HepG2 (cell line): Measurements from ENCODE around the gene TTC39C. TPM values are rescaled to one million over a fixed set of nuclear protein-coding genes. Genes with fewer than 3 reads are reported as not detected.
A peak's percentile ranks its signal among the peaks of the same experiment; 100 is the strongest.

Experiments
- AHR ChIP-seq: IDR thresholded peaks from 2 replicates; pipeline ENCODE4 v1.6.1; 2018; ENCODE audit warnings: missing genetic modification reagents, missing compliant biosample characterization
- DMAP1 ChIP-seq: IDR thresholded peaks from 2 replicates; pipeline ENCODE4 v1.6.1; 2016
- E2F2 ChIP-seq: sonication (generic); formaldehyde crosslinking; IDR thresholded peaks from 2 replicates; pipeline ENCODE4 v1.4.0; 2020; ENCODE audit warnings: missing genetic modification reagents, borderline replicate concordance
- HNF4G ChIP-seq, 2 experiments: sonication (generic) in 1 of 2; formaldehyde crosslinking in 1 of 2; IDR thresholded peaks; 2 replicates each; pipeline versions ENCODE4 v1.4.0 to v1.6.1; 2011 to 2020; ENCODE audit warnings: borderline replicate concordance in 2 of 2, low read depth in 2 of 2, mild to moderate bottlenecking in 2 of 2, low read length in 1 of 2, missing genetic modification reagents in 1 of 2, moderate library complexity in 1 of 2
- HNRNPH1 ChIP-seq: fragments of 200-400 bp; formaldehyde crosslinking; optimal IDR thresholded peaks from 2 replicates; pipeline ENCODE3; 2017; ENCODE audit warnings: mild to moderate bottlenecking, low read depth, low read length
- KDM4B ChIP-seq: sonication (generic); formaldehyde crosslinking; IDR thresholded peaks from 2 replicates; pipeline ENCODE4 v1.4.0; 2020; ENCODE audit warnings: missing genetic modification reagents
- KDM5A ChIP-seq: fragments of 200-600 bp; sonication (generic); IDR thresholded peaks from 2 replicates; pipeline ENCODE4 v1.7.0; 2018; ENCODE audit warnings: antibody characterized with exemption, mild to moderate bottlenecking, low read length, borderline replicate concordance
- PHF8 ChIP-seq: sonication (generic); formaldehyde crosslinking; IDR thresholded peaks from 2 replicates; pipeline ENCODE4 v1.5.0; 2020; ENCODE audit warnings: missing genetic modification reagents
- POLR2G ChIP-seq: fragments of 200-400 bp; formaldehyde crosslinking; IDR thresholded peaks from 2 replicates; pipeline ENCODE4 v1.6.1; 2018; ENCODE audit warnings: mild to moderate bottlenecking, low read depth, low read length, moderate library complexity
- REL ChIP-seq: sonication (generic); formaldehyde crosslinking; conservative IDR thresholded peaks from 2 replicates; pipeline ENCODE4 v1.8.0; 2022; ENCODE audit warnings: mild to moderate bottlenecking, missing genetic modification reagents, moderate library complexity
- SALL1 ChIP-seq: sonication (generic); formaldehyde crosslinking; IDR thresholded peaks from 2 replicates; pipeline ENCODE4 v1.8.0; 2022; ENCODE audit warnings: mild to moderate bottlenecking, missing genetic modification reagents
- SMARCE1 ChIP-seq: fragments of 450-650 bp; IDR thresholded peaks from 2 replicates; pipeline ENCODE4 v1.6.1; 2017; ENCODE audit warnings: borderline replicate concordance
- TRIM22 ChIP-seq: fragments of 450-650 bp; IDR thresholded peaks from 2 replicates; pipeline ENCODE4 v1.6.1; 2017
- ZIK1 ChIP-seq: sonication (generic); formaldehyde crosslinking; IDR thresholded peaks from 2 replicates; pipeline ENCODE4 v1.5.0; 2020; ENCODE audit warnings: mild to moderate bottlenecking, low read depth, missing genetic modification reagents, borderline replicate concordance
- ZNF282 ChIP-seq: fragments of 450-650 bp; IDR thresholded peaks from 2 replicates; pipeline ENCODE4 v1.6.1; 2018; ENCODE audit not compliant: partially characterized antibody
- ZNF605 ChIP-seq: sonication (generic); formaldehyde crosslinking; IDR thresholded peaks from 2 replicates; pipeline ENCODE4 v1.8.0; 2022; ENCODE audit warnings: mild to moderate bottlenecking, missing genetic modification reagents
- ZNF749 ChIP-seq: sonication (generic); formaldehyde crosslinking; IDR thresholded peaks from 2 replicates; pipeline ENCODE4 v1.8.0; 2022; ENCODE audit warnings: mild to moderate bottlenecking, missing genetic modification reagents, moderate library complexity, borderline replicate concordance
- ZNF790 ChIP-seq: sonication (generic); formaldehyde crosslinking; IDR thresholded peaks from 2 replicates; pipeline ENCODE4 v1.8.0; 2022; ENCODE audit warnings: missing genetic modification reagents, mild to moderate bottlenecking, borderline replicate concordance
- ZNF879 ChIP-seq: sonication (generic); formaldehyde crosslinking; IDR thresholded peaks from 2 replicates; pipeline ENCODE4 v1.8.1; 2023; ENCODE audit warnings: missing genetic modification reagents
- polyA plus RNA-seq, 8 experiments: library from polyadenylated mRNA; depleted of rRNA in 3 of 8; stranded (reverse) in 7 of 8; unstranded in 1 of 8; fragments of >200 nt; fragmentation: Illumina TruSeq in 4 of 8; extraction: Trizol in 4 of 8; gene quantifications; 2 replicates each; pipeline versions ENCODE4 v1.2.1 to v1.2.3, GENCODE V29; 2011 to 2016; ENCODE audit warnings: low read depth in 4 of 8, missing spikeins in 1 of 8, mixed read lengths in 1 of 8; ENCODE audit not compliant: insufficient read depth in 1 of 8
- total RNA-seq, 5 experiments: library from RNA; depleted of rRNA; stranded (reverse); fragments of >200 nt; fragmentation: Illumina TruSeq; extraction: Trizol; gene quantifications; 2 replicates each; pipeline ENCODE4 v1.2.3, GENCODE V29; 2016; ENCODE audit warnings: low read depth in 1 of 5
- TF ChIP-seq, protein P1 (sequence below): sonication (generic); formaldehyde crosslinking; IDR thresholded peaks from 2 replicates; pipeline ENCODE4 v1.4.0; 2020; ENCODE audit warnings: missing genetic modification reagents; ENCODE audit errors: not compliant biosample characterization
- TF ChIP-seq, protein P2 (sequence below), 2 experiments: IDR thresholded peaks; 2 replicates each; pipeline ENCODE4 v1.6.1; 2011 to 2012; ENCODE audit warnings: low read length in 2 of 2, borderline replicate concordance in 1 of 2, low read depth in 1 of 2, mild to moderate bottlenecking in 1 of 2, moderate library complexity in 1 of 2
- TF ChIP-seq, protein P3 (sequence below): sonication (generic); formaldehyde crosslinking; IDR thresholded peaks from 2 replicates; pipeline ENCODE4 v1.4.0; 2020; ENCODE audit warnings: missing genetic modification reagents

TTC39C gene
- total and polyA plus RNA-seq, 2 of the 13 experiments (the other 11 are each of a cell fraction or from before 2014, with no cell fraction given), result 19.1 to 25.9 TPM

DNA sequence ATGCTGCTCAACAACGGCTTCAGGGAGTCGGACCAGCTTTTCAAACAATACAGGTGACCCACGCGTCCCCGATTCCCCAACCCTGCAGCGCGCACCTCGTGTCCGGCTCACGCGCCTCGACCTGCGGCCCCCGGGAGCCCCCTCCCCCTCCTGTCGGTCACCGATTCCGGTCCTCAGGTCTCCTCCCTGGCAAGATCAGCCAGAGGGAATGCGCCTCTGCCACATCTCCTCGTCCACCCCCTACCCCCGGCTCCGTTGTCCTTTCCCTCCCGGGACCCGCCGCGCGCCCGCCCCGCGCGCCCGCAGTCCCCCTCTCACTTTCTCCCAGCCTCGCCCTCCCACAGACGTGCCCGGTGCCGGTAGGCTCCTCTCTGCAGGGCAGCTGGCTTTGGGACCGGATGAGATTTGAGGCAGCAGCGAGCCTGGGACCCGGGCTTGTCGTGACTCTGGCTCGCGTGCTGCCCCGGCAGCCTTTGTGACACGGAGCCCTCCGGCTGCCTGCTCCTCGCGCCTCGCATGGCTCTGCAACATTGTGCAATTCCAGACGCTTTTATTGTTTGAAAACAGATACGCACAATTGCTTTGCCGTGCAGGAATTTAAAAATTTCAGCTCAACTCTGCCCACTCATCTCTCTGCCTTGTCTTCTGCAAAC, 558 bp downstream of the TTC39C start (continued):
- TF ChIP-seq ZNF749 (CRISPR knock-in tag), result 0 out of 2 replicates have a peak, but pooled peaks have one; percentile 43
- no peak for TF ChIP-seq ZNF790 (CRISPR knock-in tag)
- TF ChIP-seq KDM5A, result no peak
- no peak for TF ChIP-seq AHR (CRISPR knock-in tag)
- peak; percentile 61 for TF ChIP-seq ZNF605 (CRISPR knock-in tag)
- TF ChIP-seq SMARCE1, result no peak
- TF ChIP-seq HNRNPH1, result no peak
- TF ChIP-seq TRIM22, result no peak
- TF ChIP-seq SALL1 (CRISPR knock-in tag), result peak; percentile 58
- no peak; the same call in 1 of the 2 replicates for TF ChIP-seq DMAP1
- no peak for TF ChIP-seq ZNF879 (CRISPR knock-in tag)
- TF ChIP-seq, protein P1, sequence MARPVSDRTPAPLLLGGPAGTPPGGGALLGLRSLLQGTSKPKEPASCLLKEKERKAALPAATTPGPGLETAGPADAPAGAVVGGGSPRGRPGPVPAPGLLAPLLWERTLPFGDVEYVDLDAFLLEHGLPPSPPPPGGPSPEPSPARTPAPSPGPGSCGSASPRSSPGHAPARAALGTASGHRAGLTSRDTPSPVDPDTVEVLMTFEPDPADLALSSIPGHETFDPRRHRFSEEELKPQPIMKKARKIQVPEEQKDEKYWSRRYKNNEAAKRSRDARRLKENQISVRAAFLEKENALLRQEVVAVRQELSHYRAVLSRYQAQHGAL (CRISPR knock-in tag), result no peak
- no peak for TF ChIP-seq KDM4B (CRISPR knock-in tag)
- no peak for TF ChIP-seq POLR2G
- TF ChIP-seq, protein P2, sequence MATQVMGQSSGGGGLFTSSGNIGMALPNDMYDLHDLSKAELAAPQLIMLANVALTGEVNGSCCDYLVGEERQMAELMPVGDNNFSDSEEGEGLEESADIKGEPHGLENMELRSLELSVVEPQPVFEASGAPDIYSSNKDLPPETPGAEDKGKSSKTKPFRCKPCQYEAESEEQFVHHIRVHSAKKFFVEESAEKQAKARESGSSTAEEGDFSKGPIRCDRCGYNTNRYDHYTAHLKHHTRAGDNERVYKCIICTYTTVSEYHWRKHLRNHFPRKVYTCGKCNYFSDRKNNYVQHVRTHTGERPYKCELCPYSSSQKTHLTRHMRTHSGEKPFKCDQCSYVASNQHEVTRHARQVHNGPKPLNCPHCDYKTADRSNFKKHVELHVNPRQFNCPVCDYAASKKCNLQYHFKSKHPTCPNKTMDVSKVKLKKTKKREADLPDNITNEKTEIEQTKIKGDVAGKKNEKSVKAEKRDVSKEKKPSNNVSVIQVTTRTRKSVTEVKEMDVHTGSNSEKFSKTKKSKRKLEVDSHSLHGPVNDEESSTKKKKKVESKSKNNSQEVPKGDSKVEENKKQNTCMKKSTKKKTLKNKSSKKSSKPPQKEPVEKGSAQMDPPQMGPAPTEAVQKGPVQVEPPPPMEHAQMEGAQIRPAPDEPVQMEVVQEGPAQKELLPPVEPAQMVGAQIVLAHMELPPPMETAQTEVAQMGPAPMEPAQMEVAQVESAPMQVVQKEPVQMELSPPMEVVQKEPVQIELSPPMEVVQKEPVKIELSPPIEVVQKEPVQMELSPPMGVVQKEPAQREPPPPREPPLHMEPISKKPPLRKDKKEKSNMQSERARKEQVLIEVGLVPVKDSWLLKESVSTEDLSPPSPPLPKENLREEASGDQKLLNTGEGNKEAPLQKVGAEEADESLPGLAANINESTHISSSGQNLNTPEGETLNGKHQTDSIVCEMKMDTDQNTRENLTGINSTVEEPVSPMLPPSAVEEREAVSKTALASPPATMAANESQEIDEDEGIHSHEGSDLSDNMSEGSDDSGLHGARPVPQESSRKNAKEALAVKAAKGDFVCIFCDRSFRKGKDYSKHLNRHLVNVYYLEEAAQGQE (IDR thresholded peaks at IDR 0.05; ENCODE audit: borderline replicate concordance in 1 of 2, low read depth in 1 of 2, low read length in 2 of 2), result no peak
- no peak for TF ChIP-seq ZNF282
- TF ChIP-seq REL (CRISPR knock-in tag), result no peak
- no peak for TF ChIP-seq E2F2
- TF ChIP-seq PHF8 (CRISPR knock-in tag), result no peak; the same call in 1 of the 2 replicates
- TF ChIP-seq, protein P3, sequence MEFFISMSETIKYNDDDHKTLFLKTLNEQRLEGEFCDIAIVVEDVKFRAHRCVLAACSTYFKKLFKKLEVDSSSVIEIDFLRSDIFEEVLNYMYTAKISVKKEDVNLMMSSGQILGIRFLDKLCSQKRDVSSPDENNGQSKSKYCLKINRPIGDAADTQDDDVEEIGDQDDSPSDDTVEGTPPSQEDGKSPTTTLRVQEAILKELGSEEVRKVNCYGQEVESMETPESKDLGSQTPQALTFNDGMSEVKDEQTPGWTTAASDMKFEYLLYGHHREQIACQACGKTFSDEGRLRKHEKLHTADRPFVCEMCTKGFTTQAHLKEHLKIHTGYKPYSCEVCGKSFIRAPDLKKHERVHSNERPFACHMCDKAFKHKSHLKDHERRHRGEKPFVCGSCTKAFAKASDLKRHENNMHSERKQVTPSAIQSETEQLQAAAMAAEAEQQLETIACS (CRISPR knock-in tag), result no peak
- 0 out of 2 replicates have a peak, but pooled peaks have one; percentile 23 for TF ChIP-seq ZIK1
- TF ChIP-seq HNF4G (IDR thresholded peaks at IDR 0.05; ENCODE audit: borderline replicate concordance, low read depth, low read length), result no peak
- no peak for TF ChIP-seq HNF4G (CRISPR knock-in tag; IDR thresholded peaks at IDR 0.05; ENCODE audit: borderline replicate concordance, low read depth)
